ENCODE data around the gene DBN1. TPM values are rescaled to one million over a fixed set of nuclear protein-coding genes. Genes with fewer than 3 reads are reported as not detected.

Gene DBN1
- total RNA-seq, 4 donors from 2014 or later, result 61.4 to 98.8 (median 68.0) TPM

- peaks cover 9 to 10% of the 10 kb centered on the region in 2 donors for H3K4me1 ChIP-seq
- H3K9me3 ChIP-seq, result no peaks in the 10 kb centered on the region
- 93 to 96% methylated on average over 23 to 27 of the region's 34 CpGs for WGBS, 2 donors
- TF ChIP-seq POLR2A (IDR thresholded peaks at IDR 0.05) (no peak), CTCF (IDR thresholded peaks at IDR 0.05) (no peak)
- intact Hi-C loops (cut with DNase I), result no loop called here
- DNase-seq, result no peak
- no peak overlapping the region for H3K27ac ChIP-seq
- peaks cover 42 to 43% of the 10 kb centered on the region in 2 donors for H3K36me3 ChIP-seq
- H3K4me3 ChIP-seq (replicated peaks in 1 of 3), result no peak overlapping the region
- H3K27me3 ChIP-seq, result no peaks in the 10 kb centered on the region
Measured at GRCh38 chr5:177511796-177512675, 38.6 kb upstream of the DBN1 start.

DNA sequence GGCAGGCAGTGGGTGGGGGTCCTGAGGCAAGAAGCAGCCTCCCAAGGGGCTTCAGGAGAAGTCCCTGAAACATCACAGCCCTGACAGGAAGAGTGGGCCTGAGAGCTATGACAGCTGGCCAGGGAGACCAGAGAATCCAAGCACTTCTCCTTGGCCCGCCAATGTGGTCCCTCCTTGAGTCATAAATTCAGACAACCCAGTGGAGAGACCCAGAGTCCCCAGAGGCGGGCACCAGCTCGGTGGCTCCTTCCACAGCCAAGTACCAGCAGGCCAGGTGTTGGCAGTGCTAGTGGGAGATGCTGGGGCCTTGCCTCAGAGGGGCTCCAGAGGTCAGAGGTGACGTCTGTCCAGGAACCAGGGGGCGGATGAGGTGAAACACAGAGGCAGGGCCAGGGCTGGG, 37.7 kb upstream of the DBN1 start:
- TF ChIP-seq POLR2A (IDR thresholded peaks at IDR 0.05) (no peak), CTCF (IDR thresholded peaks at IDR 0.05) (no peak)
- Histone ChIP-seq H3K36me3 (peaks cover 42 to 43% of the 10 kb centered on the region in 2 donors), H3K27me3 (no peaks in the 10 kb centered on the region), H3K4me3 (replicated peaks in 1 of 3) (no peak overlapping the region), H3K9me3 (no peaks in the 10 kb centered on the region), H3K4me1 (peaks cover 8% of the 10 kb centered on the region in 2 donors), H3K27ac (no peak overlapping the region)
- WGBS, 2 donors, result 92 to 100% methylated on average over 4 to 5 of the region's 5 CpGs
- intact Hi-C loops (cut with DNase I), result no loop called here
- no peak for DNase-seq

DNA sequence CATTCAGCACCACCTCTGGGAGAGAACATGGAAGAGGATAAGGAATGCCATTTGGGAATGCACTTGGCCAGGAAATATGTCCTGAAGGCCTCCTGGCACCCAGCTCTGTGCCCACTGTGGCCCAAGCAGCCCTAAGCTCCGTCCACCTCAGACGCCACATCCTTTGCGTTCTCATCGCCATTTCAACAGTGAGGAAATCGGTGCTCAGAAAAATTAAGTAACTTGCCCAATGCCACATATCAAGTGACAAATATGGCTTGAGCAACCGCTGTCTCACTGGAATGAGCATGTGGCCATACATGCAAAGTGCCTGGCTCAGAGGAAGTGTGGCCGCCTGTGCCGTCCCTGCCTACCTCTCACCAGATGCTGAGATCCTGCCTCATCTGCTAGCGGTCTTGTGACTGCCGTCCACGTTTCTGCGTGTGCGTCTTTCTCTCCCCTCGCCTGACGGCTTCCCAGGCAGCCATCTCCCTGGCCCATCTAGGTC, 37.2 kb upstream of the DBN1 start:
- TF ChIP-seq CTCF (IDR thresholded peaks at IDR 0.05) (no peak), POLR2A (IDR thresholded peaks at IDR 0.05) (no peak)
- DNase-seq, result no peak
- Histone ChIP-seq H3K4me1 (peaks cover 2% of the 10 kb centered on the region in 2 donors), H3K27me3 (no peaks in the 10 kb centered on the region), H3K9me3 (no peaks in the 10 kb centered on the region), H3K36me3 (peaks cover 41 to 43% of the 10 kb centered on the region in 2 donors), H3K4me3 (replicated peaks in 1 of 3) (no peak overlapping the region), H3K27ac (no peak overlapping the region)
- intact Hi-C loops (cut with DNase I), result no loop called here
- WGBS, 2 donors, result 90 to 91% methylated on average over 15 of the region's 15 CpGs

GRCh38 chr5:177509991-177510566, 36.6 kb upstream of the DBN1 start:
- intact Hi-C loops (cut with DNase I), result loop anchor here (10.0 kb wide), 1 partner anchor 395 kb away; no protein-coding TSS in a partner anchor
- Histone ChIP-seq H3K9me3 (no peaks in the 10 kb centered on the region), H3K36me3 (peaks cover 36 to 40% of the 10 kb centered on the region in 2 donors), H3K27ac (no peak overlapping the region), H3K4me3 (replicated peaks in 1 of 3) (peak overlapping the region in 1 of 3 donors; percentile 12), H3K4me1 (no peaks in the 10 kb centered on the region), H3K27me3 (no peaks in the 10 kb centered on the region)
- no peak for DNase-seq
- no peak for TF ChIP-seq POLR2A (IDR thresholded peaks at IDR 0.05)
- no peak for TF ChIP-seq CTCF (IDR thresholded peaks at IDR 0.05)
- WGBS, 2 donors, result 77 to 84% methylated on average over 9 to 10 of the region's 11 CpGs
